ENCODE data around the gene GSAP.
A peak's percentile ranks its signal among the peaks of the same experiment; 100 is the strongest.

Gene GSAP

GRCh38 chr7:77328669-77329068 is 87.5 kb downstream of the GSAP start:
- no peak for DNase-seq (ENCODE audit: low read depth in 3 of 3)

DNA sequence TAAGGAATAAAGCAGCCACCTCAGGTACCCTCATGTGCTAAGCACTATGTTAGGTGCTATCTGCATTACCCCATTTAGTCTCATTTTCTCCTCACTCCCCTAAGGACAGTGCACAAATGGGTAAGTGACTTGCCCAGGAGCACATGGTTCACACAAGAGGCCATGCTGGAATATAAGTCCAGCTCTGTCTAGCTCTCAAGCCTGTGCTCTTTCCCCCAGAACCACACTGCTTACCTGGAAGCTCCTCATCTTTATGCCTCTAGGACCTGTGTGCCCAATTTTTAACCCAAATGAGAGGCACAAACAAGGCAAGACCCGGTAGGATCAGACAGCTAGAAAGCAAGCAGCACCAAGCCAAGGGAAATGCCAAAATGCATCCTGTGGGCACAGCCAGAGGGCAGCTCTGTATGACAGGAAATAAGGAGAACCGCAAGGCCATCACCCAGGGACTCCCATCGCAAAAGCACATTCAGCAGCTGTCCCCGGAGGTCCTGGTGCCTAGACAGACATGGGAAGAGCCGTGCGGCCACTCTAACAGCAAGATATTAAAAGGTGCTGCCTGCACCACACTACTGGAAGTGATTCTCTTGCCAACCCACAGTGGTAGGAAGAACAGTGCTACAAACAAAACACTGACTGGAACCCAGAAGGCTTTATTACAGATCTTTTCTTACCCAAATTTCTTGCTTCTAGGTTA is 88.1 kb downstream of the GSAP start:
- DNase-seq (ENCODE audit: low read depth in 3 of 3) = peak in 1 of 3 donors; percentile 3

GRCh38 chr7:77327067-77327931 is 88.8 kb downstream of the GSAP start:
- DNase-seq (ENCODE audit: low read depth in 3 of 3) = no peak

DNA sequence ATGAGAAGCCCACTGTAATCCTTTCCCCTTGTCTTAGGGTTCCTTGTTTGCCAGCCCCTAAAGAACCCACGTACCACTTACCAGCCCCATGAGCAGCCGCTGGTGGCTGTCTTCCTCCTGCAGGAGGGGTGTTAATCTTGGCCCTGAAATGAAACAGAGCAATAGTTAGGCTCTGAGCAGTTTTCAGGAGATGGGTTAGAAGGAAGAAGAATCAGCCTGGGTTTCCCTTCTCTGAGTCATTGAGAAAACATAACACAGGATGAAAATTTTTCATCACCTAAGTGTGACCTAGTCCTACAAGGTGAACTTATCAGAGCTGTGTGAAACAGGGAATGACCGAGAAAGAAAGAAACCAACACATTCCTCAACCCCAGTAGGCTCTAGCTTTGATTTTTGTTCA is 90.0 kb downstream of the GSAP start:
- DNase-seq (ENCODE audit: low read depth in 3 of 3) = no peak

DNA sequence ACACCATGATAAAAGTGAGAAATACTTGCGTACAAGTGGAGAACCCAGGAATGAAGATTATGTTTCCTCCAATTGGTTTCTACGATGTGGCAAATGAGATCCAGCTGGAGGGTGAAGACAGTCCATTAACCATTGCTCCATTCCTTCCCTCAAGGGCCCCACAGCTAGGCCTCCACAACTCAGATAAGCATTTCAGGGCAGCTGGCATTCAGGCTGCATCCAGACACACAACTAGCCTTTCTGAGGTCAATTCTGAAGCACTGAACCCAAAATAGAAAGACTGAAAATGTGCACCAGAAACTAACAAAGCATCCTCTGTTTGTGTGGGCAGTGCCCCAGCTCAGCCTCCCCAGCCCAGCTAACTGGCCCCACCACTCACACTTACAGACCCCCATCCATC is 94.8 kb downstream of the GSAP start:
- no peak for DNase-seq (ENCODE audit: low read depth in 3 of 3)

GRCh38 chr7:77320714-77321113 is 95.4 kb downstream of the GSAP start:
- no peak for DNase-seq (ENCODE audit: low read depth in 3 of 3)

GRCh38 chr7:77320137-77320536 is 96.0 kb downstream of the GSAP start:
- DNase-seq (ENCODE audit: low read depth in 3 of 3) = no peak

- no peak for DNase-seq (ENCODE audit: low read depth in 3 of 3)
These were observed 98.1 kb downstream of the GSAP start for GRCh38 chr7:77318019-77318418.

GRCh38 chr7:77316219-77316978 is 99.8 kb downstream of the GSAP start:
- no peak for DNase-seq (ENCODE audit: low read depth in 3 of 3)

- DNase-seq (ENCODE audit: low read depth in 3 of 3) = no peak
These were observed 101.0 kb downstream of the GSAP start for GRCh38 chr7:77315182-77315591.

DNA sequence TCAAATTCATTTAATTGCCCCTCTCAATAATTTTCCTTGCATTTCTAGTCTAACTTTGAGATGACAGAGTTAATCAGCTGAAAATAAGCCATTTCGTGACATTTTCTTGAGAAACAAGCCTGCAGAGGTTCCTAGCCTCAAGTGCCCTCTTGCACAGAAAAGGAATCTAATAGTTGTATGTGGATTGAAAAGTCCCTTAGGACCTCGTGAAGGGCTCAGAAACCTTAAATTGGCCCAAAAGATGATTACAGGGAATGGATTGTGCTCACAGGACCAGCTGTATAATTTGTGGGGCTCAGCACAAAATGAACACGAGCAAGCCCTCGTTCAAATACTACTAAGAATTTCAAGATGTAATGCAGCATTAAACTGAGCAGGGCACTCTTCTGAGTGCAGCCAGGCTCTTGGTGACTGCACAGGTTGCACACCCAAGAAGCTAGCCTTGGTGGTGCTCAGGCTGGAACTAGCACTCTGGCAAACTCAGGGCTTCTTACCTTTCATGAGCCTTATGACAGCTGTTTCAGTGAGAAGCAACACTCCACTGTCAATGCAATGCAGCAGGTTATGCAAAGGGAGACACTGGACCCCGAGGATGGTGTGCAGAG is 102.2 kb downstream of the GSAP start:
- no peak for DNase-seq (ENCODE audit: low read depth in 3 of 3)

- DNase-seq (ENCODE audit: low read depth in 3 of 3) = no peak
These were observed 103.1 kb downstream of the GSAP start for GRCh38 chr7:77313085-77313484.

DNA sequence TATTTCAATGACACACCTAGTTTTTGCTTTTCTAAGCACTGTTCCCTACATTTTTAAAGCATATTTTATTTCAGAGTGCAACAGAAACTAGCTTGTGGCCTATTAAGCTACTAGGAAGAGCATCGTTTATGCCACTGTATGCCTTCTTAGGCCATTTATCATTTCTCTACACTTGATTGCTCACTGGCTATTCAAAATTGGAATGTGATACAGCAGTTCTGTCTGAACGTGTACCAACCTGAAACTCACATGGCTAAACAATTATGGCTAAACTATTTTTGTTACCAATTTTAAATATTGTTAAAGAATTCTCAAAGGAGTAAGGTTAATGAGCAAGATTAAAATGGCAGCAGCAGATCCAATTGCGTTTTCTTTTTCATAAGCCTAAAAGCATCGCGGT is 105.2 kb downstream of the GSAP start:
- DNase-seq (ENCODE audit: low read depth in 3 of 3) = no peak

DNA sequence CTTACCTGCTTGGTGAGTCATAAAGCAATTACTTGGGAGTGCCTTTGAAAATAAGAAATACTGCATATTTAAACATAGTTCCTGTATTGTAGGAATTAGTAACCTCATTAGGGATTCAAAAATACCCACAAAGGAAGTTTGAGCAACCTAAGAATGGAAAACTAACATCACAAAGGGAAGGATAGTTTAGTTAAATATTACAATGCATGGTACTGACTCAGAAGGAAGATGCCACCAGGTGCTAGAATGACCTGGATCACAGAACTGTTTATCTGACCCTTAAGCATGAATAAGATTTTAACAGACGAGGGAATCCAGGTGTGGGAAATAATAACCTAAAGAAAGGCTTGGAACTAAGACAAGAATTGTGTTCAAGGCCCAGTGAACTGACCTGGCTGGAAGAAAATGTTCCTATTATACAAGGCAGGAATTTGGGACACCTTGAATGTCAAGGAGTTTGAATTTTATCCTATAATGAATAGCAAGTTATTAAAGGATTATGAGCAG is 106.4 kb downstream of the GSAP start:
- DNase-seq (ENCODE audit: low read depth in 3 of 3) = no peak

GRCh38 chr7:77308792-77309191 is 107.4 kb downstream of the GSAP start:
- no peak for DNase-seq (ENCODE audit: low read depth in 3 of 3)

- DNase-seq (ENCODE audit: low read depth in 3 of 3) = no peak
These were observed 109.7 kb downstream of the GSAP start for GRCh38 chr7:77306231-77307067.

DNA sequence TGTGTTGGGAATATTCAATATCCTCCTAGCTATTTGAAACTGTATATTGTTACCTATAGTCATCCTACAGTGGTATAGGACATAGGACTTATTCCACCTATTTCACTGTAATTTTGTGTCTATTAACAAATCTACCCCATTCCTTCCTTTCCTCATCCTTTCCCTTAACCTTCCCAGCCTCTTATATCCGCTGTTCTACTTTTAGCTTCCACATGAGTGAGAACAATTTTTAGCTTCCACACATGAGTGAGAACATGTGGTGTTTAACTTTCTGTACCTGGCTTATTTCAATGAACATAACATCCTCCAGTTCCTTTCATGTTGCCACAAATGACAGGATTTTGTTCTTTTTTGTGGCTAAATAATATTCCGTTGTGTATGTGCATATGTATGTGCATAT is 120.6 kb downstream of the GSAP start:
- DNase-seq (ENCODE audit: low read depth in 3 of 3) = no peak

DNA sequence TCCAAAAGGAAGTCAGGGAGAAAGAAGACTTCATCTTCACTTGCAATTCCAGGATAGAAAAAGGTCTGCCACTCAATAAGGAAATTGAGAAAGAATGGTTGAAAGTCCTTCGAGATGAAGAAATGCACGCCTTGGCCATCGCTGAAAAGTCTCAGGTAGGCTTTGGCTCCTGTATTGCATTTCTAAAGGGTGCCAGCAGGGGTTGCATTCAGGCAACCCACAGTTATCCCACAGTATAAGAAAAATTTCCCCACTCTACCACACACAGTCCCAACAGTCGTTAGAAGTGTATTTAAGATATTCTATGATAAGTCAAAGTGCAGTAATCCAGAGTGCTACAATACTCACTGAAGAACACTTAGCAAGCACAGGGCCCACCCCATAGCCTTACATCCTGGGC is 123.1 kb downstream of the GSAP start:
- no peak for DNase-seq (ENCODE audit: low read depth in 3 of 3)

GRCh38 chr7:77290425-77290824 is 125.7 kb downstream of the GSAP start:
- no peak for DNase-seq (ENCODE audit: low read depth in 3 of 3)

- no peak for DNase-seq (ENCODE audit: low read depth in 3 of 3)
These were observed 126.8 kb downstream of the GSAP start for GRCh38 chr7:77289387-77289786.

Data from stimulated activated CD4-positive, alpha-beta T cell treated with anti-CD3 and anti-CD28 coated beads, TNF-alpha, amount 100 ng/mL, for 48 hours (primary cell).